GM19035 (cell line): ENCODE data around the gene A2M.
"Not testable (repeated sequence)": the region's sequence is repeated elsewhere in the genome, so short reads cannot be mapped to it uniquely, and the experiment has no call there.

Source experiments
- ATAC-seq: cut with Tn5 transposase; IDR thresholded peaks from one replicate; pipeline ENCODE4 v1.9.1; 2021; ENCODE audit not compliant: unreplicated experiment

A2M gene

DNA sequence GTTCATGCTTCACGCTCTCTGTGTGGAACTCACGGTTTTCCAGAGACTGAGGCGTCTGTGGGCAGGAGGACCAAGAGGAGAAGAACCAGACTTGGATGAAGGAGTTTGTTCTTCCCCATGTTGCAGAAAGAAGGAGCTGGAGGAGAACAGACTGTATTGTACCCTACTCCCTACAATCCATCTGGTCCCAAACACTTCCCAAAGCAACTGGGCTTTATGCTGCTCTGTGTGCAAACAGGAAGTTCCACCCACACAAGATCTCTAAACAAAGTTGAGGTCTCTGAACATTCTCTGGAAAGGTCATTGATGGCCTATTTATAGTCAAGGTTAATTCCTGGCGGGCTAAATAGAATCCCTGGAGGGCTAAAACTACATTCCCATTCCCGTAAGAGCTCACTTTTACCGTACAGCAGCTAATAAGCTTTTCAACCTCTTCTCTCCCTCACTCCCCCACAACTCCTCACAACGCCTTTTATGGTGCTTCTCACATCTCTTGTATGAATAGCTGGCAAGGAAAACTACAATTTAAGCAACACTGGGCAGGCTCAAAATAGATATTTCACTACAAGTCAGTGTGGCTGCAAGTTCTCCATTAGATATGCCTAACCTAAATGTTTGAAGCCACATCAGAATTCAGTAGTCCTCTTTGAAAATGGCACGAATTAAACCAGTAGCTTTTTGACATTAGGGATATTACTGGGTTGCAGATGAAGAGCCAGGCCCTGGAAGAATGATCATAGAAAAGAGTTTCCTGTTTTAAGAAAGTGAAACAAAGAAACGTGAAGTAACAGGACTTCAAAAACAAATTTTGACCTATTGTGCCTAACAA is at the start of gene A2M:
Gene A2M, minus strand, starts transcription at position 189 of the 829 bp plus-strand sequence. Its CDS starts 70 bp downstream, at position 119.
- ATAC-seq, result no peak

DNA sequence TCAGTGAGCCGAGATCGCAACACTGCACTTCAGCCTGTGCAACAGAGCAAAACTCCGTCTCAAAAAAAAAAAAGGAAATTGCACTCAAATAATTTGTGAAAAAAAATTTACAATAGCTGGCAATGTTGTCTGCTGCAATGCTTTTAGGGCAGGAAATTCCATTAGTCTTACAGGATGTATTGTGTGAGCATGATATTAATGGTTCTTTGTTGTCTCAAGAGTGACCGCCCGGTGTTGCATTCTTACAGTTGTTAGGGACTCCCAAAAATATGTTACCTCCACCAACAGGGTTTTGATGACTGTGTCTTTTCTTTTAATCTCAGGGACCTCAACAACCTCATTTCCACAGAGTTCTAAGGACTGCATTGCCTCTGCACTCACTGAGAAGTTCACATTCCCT is 47.7 kb upstream of the A2M start:
- no peak for ATAC-seq

GRCh38 chr12:9156119-9156518 is 40.4 kb upstream of the A2M start:
- ATAC-seq, result no peak

DNA sequence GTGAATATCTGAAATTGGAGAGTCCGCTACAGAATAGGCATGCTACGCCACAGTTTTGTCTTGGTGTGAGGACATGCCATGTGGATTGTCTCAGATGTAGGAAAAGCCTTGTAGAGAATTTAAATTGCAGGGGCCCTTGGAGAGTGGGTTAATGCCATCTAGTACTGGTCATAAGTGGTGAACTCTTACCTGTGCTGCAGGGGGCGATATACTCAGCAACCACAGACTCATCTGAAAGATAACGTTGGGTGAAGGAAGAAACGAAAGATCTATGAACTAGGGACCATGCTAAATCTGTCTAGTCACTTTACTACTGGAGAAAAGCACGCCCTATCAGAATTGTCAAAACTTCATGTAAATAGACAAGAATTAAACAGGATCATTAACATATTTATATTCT is 33.7 kb upstream of the A2M start:
- ATAC-seq, result no peak

GRCh38 chr12:9148926-9149325 is 33.2 kb upstream of the A2M start:
- ATAC-seq, result no peak

- ATAC-seq, result no peak
Observed at GRCh38 chr12:9147461-9147860, 31.7 kb upstream of the A2M start.

DNA sequence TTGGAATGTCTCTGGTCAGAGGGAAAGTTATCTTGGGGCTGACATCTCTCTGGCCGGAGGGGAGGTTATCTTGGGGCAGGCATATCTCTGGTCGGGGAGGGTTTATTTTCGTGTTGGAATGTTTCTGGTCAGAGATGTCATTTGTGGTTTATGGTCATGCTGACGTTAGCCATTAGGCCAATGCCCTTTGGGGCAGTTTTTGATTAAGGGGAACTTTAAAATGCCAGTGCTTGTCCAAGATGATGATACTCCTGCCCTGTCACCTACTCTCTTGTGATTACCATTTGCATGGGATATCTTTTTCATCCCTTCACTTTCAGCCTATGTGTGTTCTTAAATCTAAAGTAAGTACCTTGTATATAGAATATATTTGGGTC is 29.0 kb upstream of the A2M start:
- ATAC-seq, result no peak

DNA sequence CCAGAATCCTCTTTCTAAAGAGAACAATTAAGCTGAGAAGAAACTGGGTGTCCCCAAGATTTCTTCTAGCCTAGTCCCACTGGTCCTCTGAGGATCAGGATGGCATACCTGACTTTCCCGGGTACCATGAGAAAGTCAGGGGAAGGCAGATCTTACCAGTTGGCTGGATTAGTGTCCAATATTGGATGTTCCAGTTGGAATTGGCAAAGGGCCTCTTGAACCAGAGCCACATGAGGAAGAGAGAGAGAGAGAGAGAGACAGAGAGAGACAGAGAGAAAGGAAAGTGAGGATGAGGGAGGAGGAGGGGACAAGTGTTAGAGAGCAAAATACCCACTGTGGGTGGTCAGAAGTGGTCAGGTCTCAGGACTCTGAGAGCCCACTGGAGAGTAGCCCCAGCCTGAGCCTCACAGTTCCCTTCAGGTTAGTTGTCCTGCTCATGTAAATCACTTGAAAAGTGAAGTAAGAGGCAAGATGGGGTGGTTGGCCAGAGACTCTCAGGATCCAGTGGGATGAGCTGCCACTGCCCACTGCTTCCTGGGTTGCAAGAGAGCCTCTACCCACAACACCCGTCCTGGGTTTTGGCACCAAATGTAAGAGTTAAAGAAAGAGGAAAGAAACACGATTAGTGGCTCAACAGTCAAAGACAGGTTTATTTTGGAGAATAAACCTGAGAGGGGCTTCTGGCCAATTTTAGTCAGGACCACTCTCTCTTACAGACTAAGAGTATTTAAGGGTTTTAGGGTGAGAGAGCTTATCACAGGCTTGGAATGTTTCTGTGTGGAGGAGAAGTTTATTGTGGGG is 28.4 kb upstream of the A2M start:
- ATAC-seq, result no peak

- ATAC-seq, result no peak
Observed at GRCh38 chr12:9143137-9143536, 27.4 kb upstream of the A2M start.

GRCh38 chr12:9139588-9140290 is 24.0 kb upstream of the A2M start:
- not testable (repeated sequence) for ATAC-seq

DNA sequence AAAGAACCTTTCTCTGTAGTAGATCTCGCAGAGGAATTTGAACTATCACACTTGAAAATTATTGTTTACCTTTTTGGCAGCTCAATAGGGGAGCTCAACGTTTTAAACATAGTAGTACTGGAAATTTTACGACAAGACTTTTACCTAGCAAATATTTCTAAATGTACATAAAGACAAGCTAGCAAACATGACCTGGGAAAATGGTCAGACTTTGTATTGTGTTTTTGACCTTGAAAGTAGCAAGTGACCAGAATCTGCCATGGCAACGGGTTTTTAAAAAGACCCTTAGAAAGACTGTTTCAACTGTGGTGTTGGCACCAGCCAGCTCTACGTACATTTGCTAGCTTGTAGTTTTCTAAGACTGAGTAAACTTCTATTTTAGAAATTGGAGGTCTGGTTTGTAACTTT is 20.2 kb upstream of the A2M start:
- no peak for ATAC-seq

DNA sequence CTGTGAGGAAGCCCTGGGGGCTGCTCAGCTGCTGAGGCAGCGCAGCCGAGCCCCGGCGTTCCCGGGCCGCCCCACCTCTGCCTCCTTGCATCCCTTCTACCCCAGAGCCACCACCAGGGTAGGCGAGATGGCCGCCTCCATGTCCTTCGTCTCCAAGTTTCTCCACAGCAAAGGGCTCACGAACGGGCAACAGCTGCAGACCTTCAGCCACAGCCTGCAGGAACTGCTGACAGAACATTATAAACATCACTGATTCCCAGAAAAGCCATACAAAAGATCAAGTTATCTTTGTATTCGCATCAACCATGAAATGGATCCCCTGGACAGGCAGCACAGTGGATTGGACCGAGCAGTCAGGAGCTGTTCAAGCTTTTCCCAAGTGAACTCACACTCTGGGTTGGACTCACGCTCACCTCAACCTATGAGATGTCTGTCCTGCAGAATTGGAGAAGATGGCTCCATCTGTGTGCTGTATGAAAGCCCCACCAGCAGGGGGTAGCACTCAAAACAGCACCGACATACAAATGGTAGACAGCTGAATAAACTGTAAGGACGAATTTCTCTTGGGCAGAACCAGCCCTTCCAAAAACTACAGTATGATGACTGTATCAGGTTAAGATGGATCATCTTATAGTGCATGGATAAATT is 19.4 kb upstream of the A2M start:
- no peak for ATAC-seq

- ATAC-seq, result no peak
Observed at GRCh38 chr12:9133216-9133916, 17.6 kb upstream of the A2M start.

- no peak for ATAC-seq
Observed at GRCh38 chr12:9132008-9132535, 16.4 kb upstream of the A2M start.

- ATAC-seq, result no peak
Observed at GRCh38 chr12:9130244-9130643, 14.5 kb upstream of the A2M start.

- ATAC-seq, result no peak
Observed at GRCh38 chr12:9127936-9128663, 12.4 kb upstream of the A2M start.

DNA sequence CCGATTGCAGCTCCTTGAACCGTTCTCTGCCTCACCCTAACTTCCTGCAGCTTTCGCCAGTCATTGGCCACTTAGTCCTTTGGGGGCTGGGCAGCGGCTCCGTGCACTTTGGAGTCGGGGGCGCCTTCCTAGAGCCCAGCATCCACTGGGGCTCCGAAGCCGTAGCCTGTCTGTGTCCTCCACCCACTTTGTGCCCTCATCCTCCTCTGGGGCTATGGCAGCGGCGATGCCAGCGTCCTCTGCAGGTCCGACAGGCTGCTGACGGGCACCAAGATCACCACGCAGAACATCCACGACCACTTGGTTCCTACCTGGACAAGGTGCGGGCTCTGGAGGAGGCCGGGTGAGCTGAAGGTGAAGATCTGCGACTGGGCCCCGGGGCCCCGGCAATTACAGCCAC is 11.8 kb upstream of the A2M start:
- ATAC-seq, result no peak

- ATAC-seq, result no peak
Observed at GRCh38 chr12:9124383-9125031, 8.8 kb upstream of the A2M start.

DNA sequence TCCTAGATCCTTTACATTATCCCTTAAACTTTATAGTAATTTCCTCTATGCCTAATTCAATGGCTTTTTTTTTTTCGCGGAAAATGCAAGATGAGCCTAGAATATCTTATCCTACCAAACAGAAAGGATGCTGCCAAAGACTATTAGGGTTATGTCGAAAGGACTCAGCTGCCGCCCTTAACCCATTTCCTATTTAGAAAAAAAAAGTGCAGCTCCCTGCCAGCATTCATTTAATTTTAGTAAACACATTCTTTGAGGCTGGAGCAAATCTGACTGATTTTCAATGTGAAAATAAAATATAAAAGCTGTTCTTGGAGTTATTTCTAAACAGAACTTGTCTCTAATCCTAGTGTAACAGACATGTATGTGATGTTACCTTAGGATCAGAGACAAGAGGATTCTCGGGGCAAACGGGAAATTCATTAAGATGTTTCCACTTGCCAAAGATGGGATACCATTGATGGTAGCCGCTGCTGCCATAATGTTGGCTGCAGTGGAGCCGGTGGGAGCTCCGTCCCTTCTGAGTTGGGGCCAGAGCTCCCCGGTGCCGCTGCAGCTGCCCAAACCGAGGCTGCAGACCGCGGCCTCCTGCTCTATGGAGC is 8.2 kb upstream of the A2M start:
- no peak for ATAC-seq
